ENCODE data around the gene ZNF181. TPM values are rescaled to one million over a fixed set of nuclear protein-coding genes. Genes with fewer than 3 reads are reported as not detected.

ZNF181 gene
- total and polyA plus RNA-seq, 3 donors from 2014 or later, result 10.7 to 18.5 (median 16.1) TPM

DNA sequence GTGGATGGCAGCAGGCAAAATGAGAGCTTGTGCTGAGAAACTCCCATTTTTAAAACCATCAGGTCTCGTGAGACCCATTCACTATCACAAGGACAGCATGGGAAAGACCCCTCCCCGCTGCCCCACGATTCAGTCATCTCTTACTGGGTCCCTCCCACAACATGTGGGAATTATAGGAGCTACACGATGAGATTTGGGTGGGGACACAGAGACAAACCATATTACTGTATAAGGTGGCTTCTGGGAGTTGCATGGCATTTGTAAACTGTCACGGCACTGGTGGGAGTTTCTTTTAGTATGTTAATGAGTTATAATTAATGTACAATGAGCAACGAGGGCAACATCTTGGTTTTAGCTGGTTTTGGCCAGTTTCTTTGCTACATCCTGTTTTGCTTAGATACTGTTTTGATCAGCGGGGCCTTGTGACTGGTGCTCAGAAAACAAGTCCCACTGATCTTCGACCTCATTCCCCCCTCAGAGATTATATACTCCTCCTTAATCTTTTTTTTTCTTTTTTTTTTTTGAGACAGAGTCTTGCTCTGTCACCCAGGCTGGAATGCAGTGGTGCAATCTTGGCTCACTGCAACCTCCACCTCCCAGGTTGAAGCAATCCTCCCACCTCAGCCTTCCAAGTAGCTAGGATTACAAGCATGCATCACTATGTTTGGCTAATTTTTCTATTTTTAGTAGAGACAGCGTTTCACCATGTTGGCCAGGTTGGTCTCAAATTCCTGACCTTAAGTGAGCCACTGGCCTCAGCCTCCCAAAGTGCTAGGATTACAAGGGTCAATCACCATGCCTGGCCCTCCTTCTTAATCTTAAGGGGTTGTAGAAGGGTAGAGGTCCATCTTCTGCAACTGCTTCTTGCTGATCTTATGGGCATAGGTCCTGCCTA lies 60.3 kb downstream of the ZNF181 start:
- Histone ChIP-seq H3K9me3 (no peaks in the 10 kb centered on the region), H3K36me3 (ENCODE audit: low read depth, missing control alignments) (no peaks in the 10 kb centered on the region), H3K4me3 (no peak overlapping the region), H3K27ac (no peak overlapping the region), H3K27me3 (no peaks in the 10 kb centered on the region), H3K4me1 (no peaks in the 10 kb centered on the region)
- DNase-seq, result no peak
- TF ChIP-seq CTCF (IDR thresholded peaks at IDR 0.05) (no peak), POLR2A (IDR thresholded peaks at IDR 0.05) (no peak)
- WGBS, 2 donors, result 72 to 79% methylated on average over 9 of the region's 9 CpGs
- intact Hi-C loops (cut with DNase I; ENCODE audit: low total_unique reads), result no loop called here

Other genes starting within 250 kb of the ZNF181 start
- 1 to 10 TPM; 3.3 to 4.4 TPM for gene SCGB2B2, start 57.1 kb upstream of the ZNF181 start, total RNA-seq
- 1.5 TPM for gene SCGB2B2, start 57.1 kb upstream of the ZNF181 start, polyA plus RNA-seq (ENCODE audit: insufficient read depth, low read depth, low replicate concordance)
- 10 to 100 TPM; 36.7 to 50.8 TPM for gene ZNF302, start 56.6 kb upstream of the ZNF181 start, total RNA-seq
- 24.1 TPM for gene ZNF302, start 56.6 kb upstream of the ZNF181 start, polyA plus RNA-seq (ENCODE audit: insufficient read depth, low read depth, low replicate concordance)
- 10 to 100 TPM; 26.4 to 27.1 TPM for gene ZNF599, start 39.0 kb downstream of the ZNF181 start, total RNA-seq
- 18.3 TPM for gene ZNF599, start 39.0 kb downstream of the ZNF181 start, polyA plus RNA-seq (ENCODE audit: insufficient read depth, low read depth, low replicate concordance)
- 1 to 10 TPM; 2.0 to 3.3 TPM for gene ZNF30, start 192.7 kb downstream of the ZNF181 start, total RNA-seq
- 4.8 TPM for gene ZNF30, start 192.7 kb downstream of the ZNF181 start, polyA plus RNA-seq (ENCODE audit: insufficient read depth, low read depth, low replicate concordance)
- 1 to 10 TPM; 5.4 to 6.6 TPM for gene ZNF792, start 230.0 kb downstream of the ZNF181 start, total RNA-seq
- 2.3 TPM for gene ZNF792, start 230.0 kb downstream of the ZNF181 start, polyA plus RNA-seq (ENCODE audit: insufficient read depth, low read depth, low replicate concordance)

Measured in testis (tissue), 3 donors.